ENCODE results near the gene PPM1A.

GRCh38 chr14:60206249-60206670 is 42.8 kb upstream of the PPM1A start:
- TF ChIP-seq CTCF (conservative IDR thresholded peaks at IDR 0.05 in 1 of 2, IDR thresholded peaks at IDR 0.05 in 1 of 2; ENCODE audit: extremely low read depth in 1 of 2, insufficient read depth in 1 of 2, low read depth in 1 of 2, low read length in 2 of 2) = no peak
- no peak for TF ChIP-seq EZH2 (IDR thresholded peaks at IDR 0.05; ENCODE audit: borderline replicate concordance, low read length)

Data from mammary epithelial cell (primary cell).